Hematopoietic multipotent progenitor cell treated with erythropoietin and hydrocortisone succinate and interleukin-3 and kit ligand, for 17 days (in vitro differentiated cells): ENCODE results near the gene PPP1R12C.
"Not testable (repeated sequence)": the region's sequence is repeated elsewhere in the genome, so short reads cannot be mapped to it uniquely, and the experiment has no call there.

ENCODE experiments used
- DNase-seq: peaks from one replicate; pipeline ENCODE4 v3.0.0-alpha.2; 2015; ENCODE audit warnings: low spot score

The PPP1R12C gene

GRCh38 chr19:55116859-55117662 lies at the start of gene PPP1R12C:
PPP1R12C (minus strand) TSS chr19:55117637; CDS start chr19:55117543, 94 bp downstream.
- peak; percentile 26 for DNase-seq

- DNase-seq = peak; percentile 89
Measured at GRCh38 chr19:55166530-55167268, 49.3 kb upstream of the PPP1R12C start, which contains the start of gene DNAAF3. DNAAF3 (minus strand) TSS chr19:55166613; CDS start chr19:55166413, 200 bp downstream.

GRCh38 chr19:55165952-55166529 lies 48.6 kb upstream of the PPP1R12C start:
- DNase-seq = peak; percentile 32

- DNase-seq = no peak
Measured at GRCh38 chr19:55161571-55162322, 44.3 kb upstream of the PPP1R12C start.

GRCh38 chr19:55160986-55161365 lies 43.5 kb upstream of the PPP1R12C start:
- DNase-seq = no peak

DNA sequence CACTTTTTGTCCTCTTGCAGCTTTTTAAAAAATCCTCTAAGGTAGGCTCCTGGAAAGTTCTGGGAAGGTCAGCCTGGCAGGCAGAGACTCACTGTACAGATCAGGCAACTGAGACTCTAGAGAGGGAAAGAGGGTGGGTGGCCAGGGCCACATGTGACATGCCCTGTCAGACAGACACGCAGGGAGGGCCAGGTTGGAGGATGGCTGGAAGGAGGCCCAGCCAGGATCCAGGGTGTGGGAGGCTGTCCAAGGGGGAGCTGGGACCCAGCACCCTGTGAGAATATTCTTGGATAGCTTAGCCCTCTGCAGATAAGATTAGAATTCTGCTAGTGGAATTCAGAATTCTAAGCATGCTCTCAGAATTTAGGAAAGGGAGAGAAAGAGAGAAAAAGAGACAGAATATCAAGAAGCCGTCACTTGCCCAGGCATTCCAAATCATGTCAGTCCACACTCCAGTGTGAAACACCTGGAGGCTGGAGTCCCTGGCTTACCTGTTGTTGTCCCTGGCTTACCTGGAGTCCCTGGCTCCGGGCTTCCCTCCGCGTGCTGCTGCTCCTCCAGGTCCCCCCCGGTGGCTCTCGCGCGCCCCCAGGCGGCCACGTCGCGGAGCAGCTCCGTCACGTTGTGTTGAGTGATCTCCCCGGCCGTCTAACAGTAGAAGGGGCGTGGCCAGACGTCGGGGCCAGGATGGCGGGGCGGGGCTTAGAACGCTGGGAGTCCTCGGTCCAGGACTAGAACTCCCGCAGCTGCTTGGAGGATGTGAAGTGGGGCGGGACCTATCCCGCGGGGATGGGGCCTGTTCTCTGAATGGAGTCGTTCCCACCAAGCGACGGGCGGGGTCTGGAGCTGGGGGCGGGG lies 42.9 kb upstream of the PPP1R12C start:
- peak; percentile 93 for DNase-seq

- DNase-seq = peak; percentile 82
Measured at GRCh38 chr19:55158848-55159749, 41.7 kb upstream of the PPP1R12C start.

DNA sequence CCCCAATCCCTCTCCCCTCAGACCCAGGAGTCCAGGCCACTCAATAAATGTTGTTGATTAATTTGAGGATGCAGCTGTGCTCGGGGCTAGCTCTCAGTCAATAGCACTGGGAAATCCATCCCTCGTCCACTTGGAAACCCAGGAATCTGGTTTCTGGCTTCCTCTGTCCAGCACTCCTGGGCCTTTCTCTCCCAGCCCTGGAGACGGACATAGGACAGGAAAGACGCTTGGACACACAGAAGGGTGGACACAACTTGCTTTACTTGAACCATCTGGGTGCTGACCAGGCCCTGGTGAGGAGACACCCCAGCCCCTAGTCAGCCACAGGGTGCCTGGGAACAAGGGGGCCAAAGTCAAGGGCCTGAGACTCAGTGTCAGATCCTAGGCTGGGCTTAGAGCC lies 41.0 kb upstream of the PPP1R12C start:
- no peak for DNase-seq

DNA sequence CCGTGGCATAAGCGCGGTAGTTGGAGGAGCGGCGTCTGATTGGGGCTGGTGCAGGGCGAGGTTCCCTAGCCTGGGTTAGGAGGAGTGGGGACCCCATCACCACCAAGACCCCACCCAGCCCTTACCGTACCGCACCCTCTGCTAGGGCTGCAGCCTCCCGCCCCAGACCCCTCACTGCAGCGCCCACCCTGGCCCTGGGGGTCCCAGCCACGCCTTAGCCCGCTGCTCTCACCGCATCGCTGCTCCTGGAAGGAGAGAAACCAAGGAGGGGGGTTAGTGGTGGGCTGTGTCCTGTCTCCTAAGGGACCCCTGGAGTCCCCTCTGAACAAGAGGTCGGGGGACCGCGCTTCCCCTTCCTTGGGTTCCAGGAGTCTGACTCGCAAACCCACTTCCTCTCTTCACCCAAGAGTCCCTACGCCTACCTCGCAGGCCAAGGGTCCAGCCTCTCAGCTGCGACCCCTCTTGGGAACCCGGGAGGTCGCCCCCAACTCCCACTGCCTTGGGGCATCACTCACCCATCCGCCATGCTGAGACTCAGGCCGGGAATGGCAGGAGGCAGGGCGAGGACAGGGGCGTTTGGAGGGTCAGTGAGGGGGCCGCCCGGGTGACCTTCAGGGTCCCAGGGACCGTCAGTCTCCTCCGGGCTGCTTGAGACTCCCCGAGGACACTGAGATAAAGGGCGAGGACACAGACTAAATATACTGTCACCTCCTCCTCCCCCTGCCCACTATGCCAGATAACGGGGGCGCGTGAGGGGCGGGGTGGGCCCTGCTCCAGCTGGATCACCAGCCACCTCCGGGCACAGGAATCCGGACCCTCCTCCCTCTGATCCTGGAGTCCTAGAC lies 39.8 kb upstream of the PPP1R12C start, which contains the start of gene TNNI3:
Gene TNNI3, minus strand, starts transcription at position 669 of the 845 bp plus-strand sequence. Its CDS starts 143 bp downstream, at position 526.
- no peak for DNase-seq

- peak; percentile 44 for DNase-seq
Measured at GRCh38 chr19:55156202-55157063, 39.0 kb upstream of the PPP1R12C start.

- DNase-seq = not testable (repeated sequence)
Measured at GRCh38 chr19:55155784-55156183, 38.3 kb upstream of the PPP1R12C start.

DNA sequence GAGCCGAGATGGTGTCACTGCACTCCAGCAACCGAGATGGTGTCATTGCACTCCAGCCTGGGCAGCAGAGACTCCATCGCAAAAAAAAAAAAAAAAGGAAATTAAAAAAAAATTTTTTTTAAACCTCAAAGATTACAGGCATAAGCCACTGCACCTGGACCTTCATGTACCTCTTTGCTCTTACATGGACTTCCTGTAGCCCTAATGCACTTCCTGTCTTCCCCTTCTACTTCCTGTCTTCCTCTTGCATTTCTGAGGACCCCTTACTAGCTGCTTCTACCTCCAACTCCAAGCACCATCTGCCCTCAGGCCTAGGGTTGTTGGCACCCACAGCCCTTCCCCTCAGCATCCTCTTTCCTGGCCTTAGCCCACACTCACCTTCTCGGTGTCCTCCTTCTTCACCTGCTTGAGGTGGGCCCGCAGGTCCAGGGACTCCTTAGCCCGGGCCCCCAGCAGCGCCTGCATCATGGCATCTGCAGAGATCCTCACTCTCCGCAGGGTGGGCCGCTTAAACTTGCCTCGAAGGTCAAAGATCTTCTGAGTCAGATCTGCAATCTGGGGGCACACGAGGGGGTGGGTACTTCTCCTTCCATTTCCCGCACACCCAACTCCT lies 36.3 kb upstream of the PPP1R12C start:
- DNase-seq = no peak

DNA sequence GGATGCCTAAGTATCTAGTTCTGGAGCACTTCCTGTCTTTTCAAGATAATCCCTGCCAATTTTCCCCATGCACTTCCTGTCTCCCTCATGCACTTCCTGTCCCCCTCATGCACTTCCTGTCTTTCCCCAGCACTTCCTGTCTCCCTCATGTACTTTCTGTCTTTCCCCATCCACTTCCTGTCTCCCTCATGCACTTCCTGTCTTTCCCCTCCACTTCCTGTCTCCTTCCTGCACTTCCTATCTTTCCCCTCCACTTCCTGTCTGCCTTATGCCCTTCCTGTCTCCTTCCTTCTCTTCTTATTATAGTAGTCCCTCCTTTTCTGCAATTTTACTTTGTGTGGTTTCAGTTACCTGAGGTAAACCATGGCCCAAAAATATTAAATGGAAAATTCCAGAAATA lies 34.6 kb upstream of the PPP1R12C start:
- DNase-seq = no peak

DNA sequence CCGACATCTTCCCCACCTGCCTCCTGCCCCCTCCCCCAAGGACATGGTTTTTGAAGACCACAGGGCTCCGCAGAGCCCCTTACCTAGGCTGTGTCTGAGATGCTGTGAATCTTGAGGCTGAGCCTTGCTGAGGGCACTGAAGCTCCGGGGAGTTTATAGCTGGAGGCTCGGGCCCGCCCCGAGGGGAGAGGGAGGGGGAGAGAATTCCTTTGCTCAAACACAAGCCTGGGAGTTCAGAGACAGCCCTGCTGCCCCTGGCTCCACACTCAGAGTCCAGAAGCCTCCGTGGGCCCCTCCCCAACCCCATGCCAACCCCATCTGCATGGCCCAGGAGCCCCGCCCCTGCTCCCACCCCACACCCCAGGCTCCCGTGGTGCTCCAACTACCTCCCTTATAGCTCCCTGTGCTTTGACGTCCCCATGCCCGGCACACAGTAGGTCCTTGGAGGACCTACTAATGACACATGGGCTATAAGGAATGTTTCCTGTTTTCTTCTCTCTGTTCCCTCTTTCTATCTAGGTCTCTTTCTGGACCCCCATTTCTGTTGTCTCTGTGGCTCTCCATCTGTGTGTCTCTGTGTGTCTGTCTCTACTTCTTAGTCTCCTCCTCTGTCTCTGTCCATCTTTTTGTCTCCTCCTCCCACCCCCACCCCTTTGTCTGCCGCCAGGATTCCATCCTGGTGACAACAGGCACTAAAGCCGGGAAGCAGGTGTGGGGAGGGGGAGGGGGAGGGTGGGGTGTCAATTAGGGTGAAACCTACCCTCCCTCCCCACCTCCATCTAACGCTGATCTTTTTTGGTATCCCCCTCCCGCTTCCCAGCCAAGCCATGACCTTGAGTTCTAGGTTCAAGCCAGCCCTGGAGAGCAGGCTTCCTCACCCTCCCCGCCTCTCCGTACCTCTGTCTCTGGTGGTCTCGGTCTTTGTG lies 31.9 kb upstream of the PPP1R12C start, which contains the start of gene TNNT1:
Gene TNNT1, minus strand, starts transcription at position 129 of the 926 bp plus-strand sequence. CDS start 2,049 bp downstream, outside the sequence.
- DNase-seq = no peak

- no peak for DNase-seq
Measured at GRCh38 chr19:55147545-55148251, 30.3 kb upstream of the PPP1R12C start.
